Measurements from ENCODE around the gene APBA2.

- no peak for TF ChIP-seq CTCF (CRISPR knock-in tag; IDR thresholded peaks at IDR 0.05)
- no peak for TF ChIP-seq ERF (CRISPR knock-in tag; IDR thresholded peaks at IDR 0.05)
- TF ChIP-seq FOXK2 (IDR thresholded peaks at IDR 0.05), result no peak
- TF ChIP-seq ZNF800 (CRISPR knock-in tag; IDR thresholded peaks at IDR 0.05), result no peak
- no peak for TF ChIP-seq MEIS1 (CRISPR knock-in tag; IDR thresholded peaks at IDR 0.05; ENCODE audit: borderline replicate concordance)
- no peak for TF ChIP-seq FOXP1 (IDR thresholded peaks at IDR 0.05)
- TF ChIP-seq FOXP1 (CRISPR knock-in tag; IDR thresholded peaks at IDR 0.05), result no peak
- no peak for TF ChIP-seq HNRNPLL (IDR thresholded peaks at IDR 0.05; ENCODE audit: low read depth, low read length, poor library complexity, severe bottlenecking)
- no peak for TF ChIP-seq PHF8 (CRISPR knock-in tag; IDR thresholded peaks at IDR 0.05)
- TF ChIP-seq JUNB (CRISPR knock-in tag; IDR thresholded peaks at IDR 0.05; ENCODE audit: borderline replicate concordance), result no peak
- TF ChIP-seq ZNF660 (CRISPR knock-in tag; IDR thresholded peaks at IDR 0.05; ENCODE audit: borderline replicate concordance, low read depth), result no peak
These were observed 173.2 kb downstream of the APBA2 start for GRCh38 chr15:29058903-29059539.

All from HepG2 (cell line).